ENCODE results near the gene SPIRE2. TPM values are rescaled to one million over a fixed set of nuclear protein-coding genes. Genes with fewer than 3 reads are reported as not detected.
"Not testable (repeated sequence)": the region's sequence is repeated elsewhere in the genome, so short reads cannot be mapped to it uniquely, and the experiment has no call there.

The SPIRE2 gene
- total and polyA plus RNA-seq, 4 donors = 0.62 to 2.3 (median 1.8) TPM

- H3K36me3 ChIP-seq (ENCODE audit: control insufficient read depth in 1 of 2, insufficient read depth in 2 of 2, low read length in 1 of 2); H3K27me3 ChIP-seq (ENCODE audit: control insufficient read depth in 1 of 2, insufficient read depth in 2 of 2, low read length in 1 of 2); H3K27ac ChIP-seq (ENCODE audit: low read depth in 1 of 2, low read length in 2 of 2); DNase-seq; H3K4me3 ChIP-seq (ENCODE audit: low read length in 2 of 2); H3K9me3 ChIP-seq (ENCODE audit: control insufficient read depth, low read length); H3K4me1 ChIP-seq (ENCODE audit: control insufficient read depth in 1 of 2, insufficient read depth in 2 of 2, low read length in 2 of 2); ATAC-seq (ENCODE audit: low FRiP score): not testable (repeated sequence)
- WGBS, 2 donors = 96% methylated on average over 27 to 28 of the region's 28 CpGs
- intact Hi-C loops (cut with DNase I) = loop anchor here (10.0 kb wide), 2 partner anchors 96 to 136 kb away; partner anchors contain the start of gene DBNDD1 (in 1 of the 2)
Measured at GRCh38 chr16:89879123-89879522, 50.8 kb downstream of the SPIRE2 start.

- Histone ChIP-seq H3K27ac (ENCODE audit: low read depth in 1 of 2, low read length in 2 of 2) (no peak overlapping the region), H3K4me3 (ENCODE audit: low read length in 2 of 2) (no peak overlapping the region), H3K27me3 (ENCODE audit: control insufficient read depth in 1 of 2, insufficient read depth in 2 of 2, low read length in 1 of 2) (no peaks in the 10 kb centered on the region), H3K36me3 (ENCODE audit: control insufficient read depth in 1 of 2, insufficient read depth in 2 of 2, low read length in 1 of 2) (peaks cover 0 to 11% of the 10 kb centered on the region in 2 donors), H3K4me1 (ENCODE audit: control insufficient read depth in 1 of 2, insufficient read depth in 2 of 2, low read length in 2 of 2) (no peaks in the 10 kb centered on the region), H3K9me3 (ENCODE audit: control insufficient read depth, low read length) (no peaks in the 10 kb centered on the region)
- intact Hi-C loops (cut with DNase I) = no loop called here
- DNase-seq (no peak), ATAC-seq (ENCODE audit: low FRiP score) (no peak)
- WGBS, 2 donors = 86% methylated on average over 18 of the region's 18 CpGs
Measured at GRCh38 chr16:89880477-89881367, 52.4 kb downstream of the SPIRE2 start.

GRCh38 chr16:89881368-89881730, 53.1 kb downstream of the SPIRE2 start:
- H3K4me1 ChIP-seq (ENCODE audit: control insufficient read depth in 1 of 2, insufficient read depth in 2 of 2, low read length in 2 of 2) = no peaks in the 10 kb centered on the region
- ATAC-seq (ENCODE audit: low FRiP score) = no peak
- H3K36me3 ChIP-seq (ENCODE audit: control insufficient read depth in 1 of 2, insufficient read depth in 2 of 2, low read length in 1 of 2) = peaks cover 0 to 11% of the 10 kb centered on the region in 2 donors
- H3K27ac ChIP-seq (ENCODE audit: low read depth in 1 of 2, low read length in 2 of 2) = no peak overlapping the region
- H3K27me3 ChIP-seq (ENCODE audit: control insufficient read depth in 1 of 2, insufficient read depth in 2 of 2, low read length in 1 of 2) = no peaks in the 10 kb centered on the region
- WGBS, 2 donors = 86 to 89% methylated on average over 6 of the region's 6 CpGs
- H3K4me3 ChIP-seq (ENCODE audit: low read length in 2 of 2) = no peak overlapping the region
- H3K9me3 ChIP-seq (ENCODE audit: control insufficient read depth, low read length) = no peaks in the 10 kb centered on the region
- no peak for DNase-seq
- intact Hi-C loops (cut with DNase I) = no loop called here

GRCh38 chr16:89883346-89884040, 55.2 kb downstream of the SPIRE2 start:
- DNase-seq (no peak), ATAC-seq (ENCODE audit: low FRiP score) (no peak)
- peaks cover 0 to 15% of the 10 kb centered on the region in 2 donors for H3K36me3 ChIP-seq (ENCODE audit: control insufficient read depth in 1 of 2, insufficient read depth in 2 of 2, low read length in 1 of 2)
- WGBS, 2 donors = 90 to 94% methylated on average over 28 of the region's 28 CpGs
- H3K9me3 ChIP-seq (ENCODE audit: control insufficient read depth, low read length) = no peaks in the 10 kb centered on the region
- H3K27me3 ChIP-seq (ENCODE audit: control insufficient read depth in 1 of 2, insufficient read depth in 2 of 2, low read length in 1 of 2) = no peaks in the 10 kb centered on the region
- H3K4me3 ChIP-seq (ENCODE audit: low read length in 2 of 2) = no peak overlapping the region
- intact Hi-C loops (cut with DNase I) = no loop called here
- H3K4me1 ChIP-seq (ENCODE audit: control insufficient read depth in 1 of 2, insufficient read depth in 2 of 2, low read length in 2 of 2) = no peaks in the 10 kb centered on the region
- H3K27ac ChIP-seq (ENCODE audit: low read depth in 1 of 2, low read length in 2 of 2) = no peak overlapping the region

- H3K36me3 ChIP-seq (ENCODE audit: control insufficient read depth in 1 of 2, insufficient read depth in 2 of 2, low read length in 1 of 2) = peaks cover 0 to 15% of the 10 kb centered on the region in 2 donors
- ATAC-seq (ENCODE audit: low FRiP score) = no peak
- intact Hi-C loops (cut with DNase I) = no loop called here
- DNase-seq = no peak
- H3K4me1 ChIP-seq (ENCODE audit: control insufficient read depth in 1 of 2, insufficient read depth in 2 of 2, low read length in 2 of 2) = no peaks in the 10 kb centered on the region
- no peak overlapping the region for H3K27ac ChIP-seq (ENCODE audit: low read depth in 1 of 2, low read length in 2 of 2)
- H3K4me3 ChIP-seq (ENCODE audit: low read length in 2 of 2) = no peak overlapping the region
- no peaks in the 10 kb centered on the region for H3K27me3 ChIP-seq (ENCODE audit: control insufficient read depth in 1 of 2, insufficient read depth in 2 of 2, low read length in 1 of 2)
- H3K9me3 ChIP-seq (ENCODE audit: control insufficient read depth, low read length) = no peaks in the 10 kb centered on the region
- 91 to 95% methylated on average over 8 of the region's 8 CpGs for WGBS, 2 donors
Measured at GRCh38 chr16:89884041-89884421, 55.8 kb downstream of the SPIRE2 start.

- 92 to 94% methylated on average over 14 of the region's 14 CpGs for WGBS, 2 donors
- Histone ChIP-seq H3K36me3 (ENCODE audit: control insufficient read depth in 1 of 2, insufficient read depth in 2 of 2, low read length in 1 of 2) (peaks cover 0 to 18% of the 10 kb centered on the region in 2 donors), H3K27me3 (ENCODE audit: control insufficient read depth in 1 of 2, insufficient read depth in 2 of 2, low read length in 1 of 2) (no peaks in the 10 kb centered on the region), H3K27ac (ENCODE audit: low read depth in 1 of 2, low read length in 2 of 2) (no peak overlapping the region), H3K9me3 (ENCODE audit: control insufficient read depth, low read length) (no peaks in the 10 kb centered on the region), H3K4me3 (ENCODE audit: low read length in 2 of 2) (no peak overlapping the region), H3K4me1 (ENCODE audit: control insufficient read depth in 1 of 2, insufficient read depth in 2 of 2, low read length in 2 of 2) (no peaks in the 10 kb centered on the region)
- intact Hi-C loops (cut with DNase I) = no loop called here
- ATAC-seq (ENCODE audit: low FRiP score) = no peak
- no peak for DNase-seq
Measured at GRCh38 chr16:89887243-89887642, 59.0 kb downstream of the SPIRE2 start.

- H3K4me3 ChIP-seq (ENCODE audit: low read length in 2 of 2) = no peak overlapping the region
- H3K9me3 ChIP-seq (ENCODE audit: control insufficient read depth, low read length) = no peaks in the 10 kb centered on the region
- no peak for DNase-seq
- no peaks in the 10 kb centered on the region for H3K4me1 ChIP-seq (ENCODE audit: control insufficient read depth in 1 of 2, insufficient read depth in 2 of 2, low read length in 2 of 2)
- no peaks in the 10 kb centered on the region for H3K27me3 ChIP-seq (ENCODE audit: control insufficient read depth in 1 of 2, insufficient read depth in 2 of 2, low read length in 1 of 2)
- H3K27ac ChIP-seq (ENCODE audit: low read depth in 1 of 2, low read length in 2 of 2) = no peak overlapping the region
- 84 to 87% methylated on average over 9 of the region's 9 CpGs for WGBS, 2 donors
- peaks cover 6 to 16% of the 10 kb centered on the region in 2 donors for H3K36me3 ChIP-seq (ENCODE audit: control insufficient read depth in 1 of 2, insufficient read depth in 2 of 2, low read length in 1 of 2)
- intact Hi-C loops (cut with DNase I) = no loop called here
- ATAC-seq (ENCODE audit: low FRiP score) = no peak
Measured at GRCh38 chr16:89890200-89890599, 61.9 kb downstream of the SPIRE2 start.

GRCh38 chr16:89890886-89891657, 62.8 kb downstream of the SPIRE2 start:
- H3K9me3 ChIP-seq (ENCODE audit: control insufficient read depth, low read length) = no peaks in the 10 kb centered on the region
- intact Hi-C loops (cut with DNase I) = no loop called here
- no peak overlapping the region for H3K4me3 ChIP-seq (ENCODE audit: low read length in 2 of 2)
- H3K4me1 ChIP-seq (ENCODE audit: control insufficient read depth in 1 of 2, insufficient read depth in 2 of 2, low read length in 2 of 2) = no peaks in the 10 kb centered on the region
- 84 to 87% methylated on average over 16 of the region's 16 CpGs for WGBS, 2 donors
- H3K27ac ChIP-seq (ENCODE audit: low read depth in 1 of 2, low read length in 2 of 2) = no peak overlapping the region
- peaks cover 6 to 21% of the 10 kb centered on the region in 2 donors for H3K36me3 ChIP-seq (ENCODE audit: control insufficient read depth in 1 of 2, insufficient read depth in 2 of 2, low read length in 1 of 2)
- ATAC-seq (ENCODE audit: low FRiP score) (no peak), DNase-seq (no peak)
- H3K27me3 ChIP-seq (ENCODE audit: control insufficient read depth in 1 of 2, insufficient read depth in 2 of 2, low read length in 1 of 2) = no peaks in the 10 kb centered on the region
